HEK293 (cell line): ENCODE measurements around the gene LHX5.

Source experiments
- EGR2 ChIP-seq: fragments of 450-650 bp; formaldehyde crosslinking; IDR thresholded peaks from 2 replicates; pipeline ENCODE4 v1.5.1; 2016; ENCODE audit warnings: low read depth, missing biosample characterization, missing genetic modification characterization
- HOXA7 ChIP-seq: sonication (generic); formaldehyde crosslinking; IDR thresholded peaks from 2 replicates; pipeline ENCODE4 v1.8.1; 2022; ENCODE audit warnings: missing genetic modification reagents, borderline replicate concordance
- YY1 ChIP-seq: fragments of 450-650 bp; formaldehyde crosslinking; IDR thresholded peaks from 2 replicates; pipeline ENCODE4 v1.5.1; 2018; ENCODE audit warnings: missing biosample characterization, missing genetic modification characterization
- ZNF138 ChIP-seq: fragments of 450-650 bp; formaldehyde crosslinking; IDR thresholded peaks from 2 replicates; pipeline ENCODE4 v1.5.1; 2016; ENCODE audit warnings: missing biosample characterization, missing genetic modification characterization, borderline replicate concordance
- ZNF274 ChIP-seq, 2 experiments: fragments of 200-500 bp in 1 of 2; fragments of 450-650 bp in 1 of 2; sonication (Bioruptor generic) in 1 of 2; formaldehyde crosslinking in 1 of 2; IDR thresholded peaks; 2 replicates each; pipeline versions ENCODE4 v1.5.1 to v1.6.1; 2014 to 2016; ENCODE audit warnings: borderline replicate concordance in 1 of 2, inconsistent platforms in 1 of 2, low read length in 1 of 2, missing biosample characterization in 1 of 2, missing genetic modification characterization in 1 of 2
- TF ChIP-seq, protein P1 (sequence below): fragments of 450-650 bp; formaldehyde crosslinking; IDR thresholded peaks from 2 replicates; pipeline ENCODE4 v1.5.1; 2016; ENCODE audit warnings: missing biosample characterization, missing genetic modification characterization

DNA sequence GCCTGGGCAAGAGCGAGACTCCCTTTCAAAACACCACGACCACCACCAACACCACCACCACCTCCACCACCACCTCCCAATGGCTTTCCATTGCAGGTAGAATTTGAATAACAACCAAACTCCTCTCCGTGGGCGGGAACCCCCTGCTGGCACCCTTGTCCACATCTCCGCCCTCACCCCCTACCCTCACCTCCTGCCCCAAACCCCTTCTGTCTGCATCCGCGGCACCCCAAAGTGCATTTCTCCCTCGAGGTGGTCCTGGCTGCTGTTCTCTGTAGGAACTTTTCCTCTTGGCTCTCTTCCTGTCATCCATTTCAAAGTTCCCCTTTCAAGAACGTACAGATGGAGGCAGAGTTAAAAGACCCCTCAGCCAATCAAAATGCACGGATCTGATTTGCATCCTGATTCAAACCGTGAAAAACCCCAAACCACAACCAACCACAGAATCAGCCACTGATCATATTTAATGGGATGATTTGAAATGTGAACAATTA is 45.7 kb downstream of the LHX5 start:
- TF ChIP-seq, protein P1, sequence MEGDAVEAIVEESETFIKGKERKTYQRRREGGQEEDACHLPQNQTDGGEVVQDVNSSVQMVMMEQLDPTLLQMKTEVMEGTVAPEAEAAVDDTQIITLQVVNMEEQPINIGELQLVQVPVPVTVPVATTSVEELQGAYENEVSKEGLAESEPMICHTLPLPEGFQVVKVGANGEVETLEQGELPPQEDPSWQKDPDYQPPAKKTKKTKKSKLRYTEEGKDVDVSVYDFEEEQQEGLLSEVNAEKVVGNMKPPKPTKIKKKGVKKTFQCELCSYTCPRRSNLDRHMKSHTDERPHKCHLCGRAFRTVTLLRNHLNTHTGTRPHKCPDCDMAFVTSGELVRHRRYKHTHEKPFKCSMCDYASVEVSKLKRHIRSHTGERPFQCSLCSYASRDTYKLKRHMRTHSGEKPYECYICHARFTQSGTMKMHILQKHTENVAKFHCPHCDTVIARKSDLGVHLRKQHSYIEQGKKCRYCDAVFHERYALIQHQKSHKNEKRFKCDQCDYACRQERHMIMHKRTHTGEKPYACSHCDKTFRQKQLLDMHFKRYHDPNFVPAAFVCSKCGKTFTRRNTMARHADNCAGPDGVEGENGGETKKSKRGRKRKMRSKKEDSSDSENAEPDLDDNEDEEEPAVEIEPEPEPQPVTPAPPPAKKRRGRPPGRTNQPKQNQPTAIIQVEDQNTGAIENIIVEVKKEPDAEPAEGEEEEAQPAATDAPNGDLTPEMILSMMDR (tag by site-specific recombination): no peak
- TF ChIP-seq ZNF138 (tag by site-specific recombination) (no peak), EGR2 (tag by site-specific recombination) (no peak), HOXA7 (CRISPR knock-in tag) (no peak), YY1 (tag by site-specific recombination) (no peak), ZNF274 (IDR thresholded peaks at IDR 0.05; ENCODE audit: low read length) (no peak), ZNF274 (tag by site-specific recombination; IDR thresholded peaks at IDR 0.05; ENCODE audit: borderline replicate concordance) (no peak)
